Testis (tissue), 2 donors: ENCODE data around the gene ARHGAP25.

ENCODE experiments used
- POLR2A ChIP-seq: fragments of 450-650 bp; IDR thresholded peaks from one replicate; pipeline ENCODE4 v1.6.1; 2017; ENCODE audit warnings: antibody characterized with exemption, mild to moderate bottlenecking, moderate library complexity
- TF ChIP-seq, protein P1 (sequence below), 3 experiments: fragments of 450-650 bp in 2 of 3; fragments of 200-600 bp in 1 of 3; sonication (generic) in 1 of 3; IDR thresholded peaks; one replicate each; pipeline ENCODE4 v1.5.1; 2016 to 2019; ENCODE audit warnings: antibody characterized with exemption in 3 of 3, mild to moderate bottlenecking in 2 of 3, moderate library complexity in 1 of 3

DNA sequence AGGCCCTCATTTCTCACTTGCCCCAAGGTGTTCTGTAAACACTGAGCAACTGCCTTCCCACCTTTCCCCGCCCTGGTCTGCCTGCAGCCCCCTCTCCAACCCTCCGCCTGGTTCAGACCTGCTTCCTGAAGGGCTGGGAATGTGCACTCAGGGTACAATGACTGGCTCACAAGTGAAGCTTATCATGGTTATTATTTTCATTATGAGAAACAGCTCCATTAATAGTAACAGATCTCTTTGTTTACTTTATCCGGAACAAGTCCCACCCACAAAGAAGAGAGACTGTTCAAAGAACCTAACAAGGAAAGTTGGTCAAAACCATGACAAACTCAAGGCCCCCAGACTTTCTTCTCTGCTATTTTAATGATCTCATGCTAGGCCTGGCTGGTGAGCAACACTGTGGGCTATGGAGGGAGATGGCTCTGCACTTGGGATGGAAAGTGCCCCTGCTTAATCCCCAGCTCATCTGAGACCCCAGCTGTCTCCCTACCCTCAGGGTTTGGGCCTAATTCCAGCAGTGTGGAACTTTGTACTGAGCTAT lies 36.7 kb downstream of the ARHGAP25 start:
- TF ChIP-seq, protein P1, sequence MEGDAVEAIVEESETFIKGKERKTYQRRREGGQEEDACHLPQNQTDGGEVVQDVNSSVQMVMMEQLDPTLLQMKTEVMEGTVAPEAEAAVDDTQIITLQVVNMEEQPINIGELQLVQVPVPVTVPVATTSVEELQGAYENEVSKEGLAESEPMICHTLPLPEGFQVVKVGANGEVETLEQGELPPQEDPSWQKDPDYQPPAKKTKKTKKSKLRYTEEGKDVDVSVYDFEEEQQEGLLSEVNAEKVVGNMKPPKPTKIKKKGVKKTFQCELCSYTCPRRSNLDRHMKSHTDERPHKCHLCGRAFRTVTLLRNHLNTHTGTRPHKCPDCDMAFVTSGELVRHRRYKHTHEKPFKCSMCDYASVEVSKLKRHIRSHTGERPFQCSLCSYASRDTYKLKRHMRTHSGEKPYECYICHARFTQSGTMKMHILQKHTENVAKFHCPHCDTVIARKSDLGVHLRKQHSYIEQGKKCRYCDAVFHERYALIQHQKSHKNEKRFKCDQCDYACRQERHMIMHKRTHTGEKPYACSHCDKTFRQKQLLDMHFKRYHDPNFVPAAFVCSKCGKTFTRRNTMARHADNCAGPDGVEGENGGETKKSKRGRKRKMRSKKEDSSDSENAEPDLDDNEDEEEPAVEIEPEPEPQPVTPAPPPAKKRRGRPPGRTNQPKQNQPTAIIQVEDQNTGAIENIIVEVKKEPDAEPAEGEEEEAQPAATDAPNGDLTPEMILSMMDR (IDR thresholded peaks at IDR 0.05), result no peak
- TF ChIP-seq POLR2A, result no peak
